ENCODE data around the gene ATP8B4. TPM values are rescaled to one million over a fixed set of nuclear protein-coding genes. Genes with fewer than 3 reads are reported as not detected.

Gene ATP8B4
- polyA plus RNA-seq, 3 donors, result 6.1 to 9.6 (median 6.8) TPM

- Histone ChIP-seq H3K4me3 (replicated peaks in 1 of 3; ENCODE audit: low read depth in 2 of 3, low read length in 3 of 3) (no peak overlapping the region), H3K27ac (ENCODE audit: low read depth in 1 of 2, low read length in 2 of 2) (peak overlapping the region in 1 of 2 donors; percentile 93), H2AFZ (ENCODE audit: insufficient read depth, low read depth, low read length, poor library complexity, severe bottlenecking) (no peak overlapping the region), H4K20me1 (ENCODE audit: insufficient read depth, low read length) (no peaks in the 10 kb centered on the region), H3K4me1 (ENCODE audit: control insufficient read depth in 1 of 2, insufficient read depth in 2 of 2, low read length in 2 of 2) (peaks cover 54 to 72% of the 10 kb centered on the region in 2 donors), H3K9ac (ENCODE audit: insufficient read depth, low read length, poor library complexity, severe bottlenecking) (no peak overlapping the region), H3K4me2 (replicated peaks; ENCODE audit: extremely low read depth, low read length, poor library complexity, severe bottlenecking) (no peak overlapping the region), H3K79me2 (ENCODE audit: insufficient read depth, low read length) (peaks cover 89% of the 10 kb centered on the region), H3K36me3 (replicated peaks in 1 of 2; ENCODE audit: control insufficient read depth in 1 of 2, insufficient read depth in 2 of 2, low read length in 2 of 2) (peaks cover 0 to 5% of the 10 kb centered on the region in 2 donors), H3K9me3 (replicated peaks in 1 of 2; ENCODE audit: control insufficient read depth in 1 of 2, insufficient read depth in 1 of 2, low read length in 2 of 2) (peaks cover 0 to 5% of the 10 kb centered on the region in 2 donors), H3K27me3 (ENCODE audit: control insufficient read depth in 2 of 2, insufficient read depth in 2 of 2, low read length in 2 of 2) (no peaks in the 10 kb centered on the region)
- TF ChIP-seq CTCF (IDR thresholded peaks at IDR 0.05), result no peak
- Mint-ChIP-seq H3K4me1 (peaks cover 84% of the 10 kb centered on the region), H3K36me3 (peaks cover 23 to 31% of the 10 kb centered on the region in 2 donors), H3K9me3 (peaks cover 10 to 23% (median 19%) of the 10 kb centered on the region in 7 donors), H3K27me3 (ENCODE audit: low read depth in 3 of 3) (peaks cover 0 to 1% (median 0%) of the 10 kb centered on the region in 3 donors), H3K27ac (peak overlapping the region in 5 of 7 donors; percentile 11 to 97 (median 56)), H3K4me3 (no peak overlapping the region)
- intact Hi-C loops (cut with micrococcal nuclease), result loop anchor here in 1 of 2 donors (2.0 kb wide), 2 partner anchors 40 to 52 kb away; no protein-coding TSS in a partner anchor
- no CpG with 5 or more reads among the region's 5 CpGs for WGBS (ENCODE audit: insufficient coverage)
- no peak for DNase-seq
These were observed 12.6 kb downstream of the ATP8B4 start for GRCh38 chr15:50106457-50106856.

DNA sequence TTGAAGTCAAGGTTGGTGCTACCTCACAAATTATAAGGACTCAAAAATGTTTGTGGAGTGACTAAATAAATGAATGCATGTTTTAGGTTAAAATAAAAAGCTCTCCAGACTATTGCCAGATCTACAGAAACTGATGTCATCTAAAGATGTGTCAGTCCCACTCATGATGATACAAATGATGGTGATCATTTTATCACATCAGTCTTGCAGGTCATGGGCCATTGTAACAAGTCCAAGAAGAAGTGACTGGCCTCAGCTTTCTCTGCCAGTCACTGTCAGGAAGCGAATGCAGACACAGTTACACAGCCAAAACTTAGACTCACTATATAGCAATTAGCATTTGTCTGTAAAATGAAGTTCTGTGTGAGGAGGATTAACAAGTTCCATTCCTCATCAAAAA lies 18.5 kb downstream of the ATP8B4 start:
- peaks cover 65% of the 10 kb centered on the region for H3K4me1 Mint-ChIP-seq
- peaks cover 27 to 45% of the 10 kb centered on the region in 2 donors for H3K36me3 Mint-ChIP-seq
- H3K4me3 Mint-ChIP-seq, result no peak overlapping the region

More for the DNA sequence above, 18.5 kb downstream of the ATP8B4 start:
- Histone ChIP-seq H2AFZ (ENCODE audit: insufficient read depth, low read depth, low read length, poor library complexity, severe bottlenecking) (no peak overlapping the region), H3K4me3 (replicated peaks in 1 of 3; ENCODE audit: low read depth in 2 of 3, low read length in 3 of 3) (no peak overlapping the region), H3K27me3 (ENCODE audit: control insufficient read depth in 2 of 2, insufficient read depth in 2 of 2, low read length in 2 of 2) (no peaks in the 10 kb centered on the region), H3K4me1 (ENCODE audit: control insufficient read depth in 1 of 2, insufficient read depth in 2 of 2, low read length in 2 of 2) (peaks cover 23 to 46% of the 10 kb centered on the region in 2 donors), H3K9ac (ENCODE audit: insufficient read depth, low read length, poor library complexity, severe bottlenecking) (no peak overlapping the region), H3K79me2 (ENCODE audit: insufficient read depth, low read length) (peaks cover 100% of the 10 kb centered on the region), H3K36me3 (replicated peaks in 1 of 2; ENCODE audit: control insufficient read depth in 1 of 2, insufficient read depth in 2 of 2, low read length in 2 of 2) (peaks cover 0 to 11% of the 10 kb centered on the region in 2 donors), H3K4me2 (replicated peaks; ENCODE audit: extremely low read depth, low read length, poor library complexity, severe bottlenecking) (no peak overlapping the region), H4K20me1 (ENCODE audit: insufficient read depth, low read length) (no peaks in the 10 kb centered on the region), H3K9me3 (replicated peaks in 1 of 2; ENCODE audit: control insufficient read depth in 1 of 2, insufficient read depth in 1 of 2, low read length in 2 of 2) (peaks cover 0 to 5% of the 10 kb centered on the region in 2 donors), H3K27ac (ENCODE audit: low read depth in 1 of 2, low read length in 2 of 2) (peak overlapping the region in 1 of 2 donors; percentile 55)
- no peak for TF ChIP-seq CTCF (IDR thresholded peaks at IDR 0.05)
- Mint-ChIP-seq H3K9me3 (peaks cover 10 to 23% (median 19%) of the 10 kb centered on the region in 7 donors), H3K27ac (peak overlapping the region in 2 of 7 donors; percentile 20 to 62), H3K27me3 (ENCODE audit: low read depth in 3 of 3) (peaks cover 0 to 1% (median 0%) of the 10 kb centered on the region in 3 donors)
- DNase-seq, result peak; percentile 46 to 59 (median 57)
- no CpG with 5 or more reads among the region's 1 CpG for WGBS (ENCODE audit: insufficient coverage)
- intact Hi-C loops (cut with micrococcal nuclease), result no loop called here

All from CD14-positive monocyte (primary cell).